K562 (cell line): ENCODE data around the gene ANKRD30A. TPM values are rescaled to one million over a fixed set of nuclear protein-coding genes. Genes with fewer than 3 reads are reported as not detected.
"Not testable (repeated sequence)": the region's sequence is repeated elsewhere in the genome, so short reads cannot be mapped to it uniquely, and the experiment has no call there.

Experiments used
- ATAC-seq: fragments of 200-7000 bp; cut with Tn5 transposase; 3 replicates; pipeline ENCODE4 v1.9.1; 2020; ENCODE audit warnings: moderate library complexity
- BruUV-seq: library from RNA; stranded (reverse); fragments of 400-500 nt; replicated peaks from 2 replicates; lab custom pipeline; 2021; lab: Mats Ljungman, UMichigan
- CTCF ChIA-PET: fragments of 300-600 bp; formaldehyde crosslinking; extraction: SDS; loops from one replicate; lab custom pipeline; 2021; ENCODE audit warnings: low intra/inter-chr PET ratio; lab: Yijun Ruan, JAX
- POLR2A ChIA-PET: fragments of 300-600, 350-650 bp; sonication (Branson Sonifier 250); formaldehyde crosslinking; extraction: SDS; loops from one replicate; lab custom pipeline; 2021; ENCODE audit warnings: antibody characterized with exemption, inconsistent platforms; lab: Yijun Ruan, JAX
- DNase-seq, 4 experiments: peaks; one replicate each; pipeline versions ENCODE4 v3.0.0 to v3.0.0-alpha.2; 2011 to 2018; ENCODE audit warnings: low spot score in 3 of 4, mixed read lengths in 3 of 4; ENCODE audit errors: extremely low read depth in 1 of 4
- FAIRE-seq: peaks from 2 replicates; lab custom pipeline; 2011; peaks lifted over from hg19 to GRCh38; lab: Jason Lieb, UNC
- H2AFZ ChIP-seq: 2 replicates; pipeline ENCODE4 v1.6.0; 2011; ENCODE audit warnings: low read depth, low read length, control low read depth, inconsistent platforms
- H3K27ac ChIP-seq: fragments of 200-600 bp; 3 replicates; pipeline ENCODE4 v1.8.0; 2011; ENCODE audit warnings: low read depth, mild to moderate bottlenecking, control low read depth, inconsistent platforms, low read length, moderate library complexity, mixed read lengths; ENCODE audit errors: extremely low read depth
- H3K27me3 ChIP-seq, 2 experiments: fragments of 300-600 bp in 1 of 2; 2 replicates in 1 of 2; 3 replicates in 1 of 2; pipeline versions ENCODE4 v1.6.0 to v1.8.0; 2011; ENCODE audit warnings: inconsistent platforms in 2 of 2, low read length in 2 of 2, mild to moderate bottlenecking in 1 of 2, mixed read lengths in 1 of 2, moderate library complexity in 1 of 2; ENCODE audit not compliant: control insufficient read depth in 2 of 2, insufficient read depth in 2 of 2
- H3K36me3 ChIP-seq: fragments of 300-600 bp; 3 replicates; pipeline ENCODE4 v1.8.0; 2011; ENCODE audit warnings: mild to moderate bottlenecking, low read length, inconsistent platforms; ENCODE audit not compliant: control insufficient read depth, insufficient read depth
- H3K4me1 ChIP-seq, 2 experiments: fragments of 200-600 bp in 1 of 2; replicated peaks in 1 of 2; 2 replicates in 1 of 2; 3 replicates in 1 of 2; pipeline versions ENCODE4 v1.5.1 to v1.8.0; 2011; ENCODE audit warnings: inconsistent platforms in 2 of 2, low read length in 2 of 2, mild to moderate bottlenecking in 1 of 2, mixed read lengths in 1 of 2, moderate library complexity in 1 of 2; ENCODE audit not compliant: control insufficient read depth in 2 of 2, insufficient read depth in 2 of 2
- H3K4me2 ChIP-seq: 2 replicates; pipeline ENCODE4 v1.6.1; 2011; ENCODE audit warnings: low read length, control low read depth, inconsistent platforms, mixed read lengths; ENCODE audit not compliant: insufficient read depth
- H3K4me3 ChIP-seq: fragments of 200-600 bp; sonication (generic), shearing (Covaris generic); 2 replicates; pipeline ENCODE4 v1.5.1; 2016; ENCODE audit warnings: control low read depth, inconsistent platforms
- H3K79me2 ChIP-seq: fragments of 200-600 bp; 3 replicates; pipeline ENCODE4 v1.8.0; 2011; ENCODE audit warnings: low read length, inconsistent platforms; ENCODE audit not compliant: control insufficient read depth, insufficient read depth
- H3K9ac ChIP-seq, 2 experiments: 2 replicates each; pipeline versions ENCODE4 v1.6.0 to v1.6.1; 2011; ENCODE audit warnings: low read depth in 2 of 2, low read length in 2 of 2, control low read depth in 1 of 2, inconsistent platforms in 1 of 2, mild to moderate bottlenecking in 1 of 2, mixed read lengths in 1 of 2; ENCODE audit not compliant: insufficient read depth in 1 of 2
- H3K9me1 ChIP-seq: one replicate; pipeline ENCODE4 v1.6.0; 2011; ENCODE audit warnings: inconsistent platforms, mild to moderate bottlenecking, low read length, moderate library complexity; ENCODE audit not compliant: control insufficient read depth, insufficient read depth
- H3K9me3 ChIP-seq: replicated peaks from 2 replicates; pipeline ENCODE4 v1.5.1; 2011; ENCODE audit warnings: low read depth, low read length, inconsistent platforms; ENCODE audit not compliant: control insufficient read depth, insufficient read depth
- H4K20me1 ChIP-seq: replicated peaks from 2 replicates; pipeline ENCODE4 v1.6.1; 2011; ENCODE audit warnings: low read length, inconsistent platforms, mixed read lengths; ENCODE audit not compliant: control insufficient read depth, insufficient read depth
- WGBS: fragments of 100-300 bp; shearing (Covaris generic); methylation state at CpG from one replicate; pipeline ENCODE4 v1.1.6; 2016; ENCODE audit warnings: low coverage, mixed read lengths; ENCODE audit not compliant: insufficient coverage; ENCODE audit errors: missing lambda C conversion rate; 5-methylcytosine and 5-hydroxymethylcytosine counted together
- in situ Hi-C: fragments of 300-500 bp; cut with MboI; formaldehyde crosslinking; loops from 4 replicates; pipeline ENCODE4 v1.15.0; 2018; ENCODE audit warnings: inconsistent platforms, mixed read lengths
- intact Hi-C: fragments of 100-400 bp; cut with micrococcal nuclease; formaldehyde crosslinking; loops from 2 replicates; pipeline ENCODE4 v1.14.2; 2022
- polyA plus RNA-seq, 8 experiments: library from polyadenylated mRNA; depleted of rRNA in 4 of 8; stranded (reverse) in 5 of 8; unstranded in 3 of 8; fragments of >200 nt; fragmentation: Nextera tagmentation in 2 of 8; fragmentation: Illumina TruSeq in 1 of 8; extraction: Ambion mirVana in 2 of 8; extraction: Trizol in 1 of 8; gene quantifications; 2 replicates each; pipeline versions ENCODE4 v1.2.1 to v1.2.3, GENCODE V29; 2011 to 2014; ENCODE audit warnings: inconsistent platforms in 1 of 8, missing spikeins in 1 of 8
- total RNA-seq, 7 experiments: library from RNA; depleted of rRNA in 6 of 7; stranded (reverse); fragments of >200 nt in 6 of 7; fragmentation: Illumina TruSeq in 2 of 7; extraction: Trizol in 2 of 7; gene quantifications; 2 replicates each; pipeline versions ENCODE4 v1.2.1 to v1.2.3, GENCODE V29; 2011 to 2021; ENCODE audit warnings: low replicate concordance in 1 of 7

The ANKRD30A gene
- total and polyA plus RNA-seq, 9 of the 15 experiments (the other 6 are each of a cell fraction or from before 2014, with no cell fraction given) = 0.04 to 0.09 (median 0.07) TPM; not detected in 6

- CTCF ChIA-PET, FAIRE-seq, H3K79me2 ChIP-seq, H3K4me1 ChIP-seq, H3K9me3 ChIP-seq, H3K9ac ChIP-seq, H2AFZ ChIP-seq, DNase-seq, H3K9me1 ChIP-seq, BruUV-seq, in situ Hi-C loops, H3K27me3 ChIP-seq, H3K27ac ChIP-seq, H3K4me3 ChIP-seq, H3K36me3 ChIP-seq, ATAC-seq, H3K4me2 ChIP-seq, intact Hi-C loops, POLR2A ChIA-PET, H4K20me1 ChIP-seq: not testable (repeated sequence)
- 0% methylated on average over 4 of the region's 13 CpGs for WGBS
Measured at GRCh38 chr10:37171945-37172344, 46.5 kb downstream of the ANKRD30A start.

GRCh38 chr10:37178296-37178695, 52.9 kb downstream of the ANKRD30A start:
- in situ Hi-C loops, DNase-seq, H2AFZ ChIP-seq, H3K36me3 ChIP-seq, H3K27ac ChIP-seq, H4K20me1 ChIP-seq, H3K9me3 ChIP-seq, H3K79me2 ChIP-seq, H3K9me1 ChIP-seq, H3K9ac ChIP-seq, H3K4me3 ChIP-seq, intact Hi-C loops, H3K4me1 ChIP-seq, POLR2A ChIA-PET, ATAC-seq, CTCF ChIA-PET, H3K27me3 ChIP-seq, BruUV-seq, FAIRE-seq, H3K4me2 ChIP-seq: not testable (repeated sequence)
- WGBS = 0% methylated on average over 3 of the region's 4 CpGs

GRCh38 chr10:37182719-37183118, 57.3 kb downstream of the ANKRD30A start:
- H3K27me3 ChIP-seq, in situ Hi-C loops, CTCF ChIA-PET, DNase-seq, H2AFZ ChIP-seq, ATAC-seq, intact Hi-C loops, H3K36me3 ChIP-seq, H3K4me3 ChIP-seq, FAIRE-seq, H3K79me2 ChIP-seq, POLR2A ChIA-PET, H3K4me2 ChIP-seq, H3K9me1 ChIP-seq, H3K9ac ChIP-seq, H4K20me1 ChIP-seq, H3K9me3 ChIP-seq, H3K4me1 ChIP-seq, H3K27ac ChIP-seq, BruUV-seq: not testable (repeated sequence)
- 0% methylated on average over 1 of the region's 11 CpGs for WGBS
